Adipose tissue (tissue), 3 donors: Measurements from ENCODE around the gene NEU1. TPM values are rescaled to one million over a fixed set of nuclear protein-coding genes. Genes with fewer than 3 reads are reported as not detected.
"Not testable (repeated sequence)": the region's sequence is repeated elsewhere in the genome, so short reads cannot be mapped to it uniquely, and the experiment has no call there.

Source experiments
- H3K27ac ChIP-seq: one replicate; pipeline ENCODE4 v1.5.1; 2013; ENCODE audit warnings: low read depth, low read length
- WGBS, 3 donors: extraction: QIAGEN DNeasy Blood & Tissue Kit; methylation state at CpG; one replicate each; pipeline ENCODE4 v1.1.7; 2013; 5-methylcytosine and 5-hydroxymethylcytosine counted together
- polyA plus RNA-seq, 3 donors: library from polyadenylated mRNA; stranded (reverse); fragments of 200-250 nt; gene quantifications; one replicate each; pipeline ENCODE4 v1.2.3, GENCODE V29; 2013
- donor health status: healthy with polysubstance abuse.
- donor health status: Bipolar disorder and iron deficiency.
- donor health status: healthy.

Gene NEU1
- polyA plus RNA-seq, 3 donors, result 26.2 to 33.8 (median 31.5) TPM

DNA sequence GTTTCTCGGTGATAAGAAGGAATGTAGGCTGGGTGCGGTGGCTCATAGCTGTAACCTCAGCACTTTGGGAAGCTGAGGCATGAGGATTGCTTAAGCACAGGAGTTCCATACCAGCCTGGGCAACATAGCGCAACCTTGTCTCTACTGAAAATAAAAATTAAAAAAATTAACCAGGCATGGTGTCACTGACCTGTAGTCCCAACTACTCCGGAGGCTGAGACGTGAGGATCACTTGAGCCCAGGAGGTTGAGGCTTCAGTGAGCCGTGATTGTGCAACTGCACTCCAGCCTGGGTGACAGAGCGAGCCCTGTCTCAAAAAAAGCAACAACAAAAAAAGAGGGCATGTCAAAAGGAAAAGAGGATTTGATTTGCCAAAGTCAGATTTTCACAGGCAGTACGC, 3.9 kb downstream of the NEU1 start:
- WGBS, 3 donors, result 93 to 97% (median 94%) methylated on average over 8 of the region's 8 CpGs
- no peak overlapping the region for H3K27ac ChIP-seq

DNA sequence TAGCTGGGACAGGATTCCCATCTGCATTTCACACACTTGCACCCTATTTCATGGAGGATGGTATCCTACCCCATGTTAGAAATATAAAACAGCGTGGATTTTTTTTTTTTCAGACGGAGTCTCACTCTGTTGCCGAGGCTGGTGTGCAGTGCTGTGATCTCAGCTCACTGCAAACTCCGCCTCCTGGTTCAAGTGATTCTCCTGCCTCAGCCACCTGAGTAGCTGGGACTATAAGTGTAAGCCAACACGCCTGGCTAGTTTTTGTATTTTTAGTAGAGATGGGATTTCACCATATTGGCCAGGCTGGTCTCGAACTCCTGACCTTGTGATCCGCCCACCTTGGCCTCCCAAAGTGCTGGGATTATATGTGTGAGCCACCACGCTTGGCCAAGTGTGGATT, 4.8 kb downstream of the NEU1 start:
- 88 to 94% (median 92%) methylated on average over 8 of the region's 8 CpGs for WGBS, 3 donors
- H3K27ac ChIP-seq, result not testable (repeated sequence)

DNA sequence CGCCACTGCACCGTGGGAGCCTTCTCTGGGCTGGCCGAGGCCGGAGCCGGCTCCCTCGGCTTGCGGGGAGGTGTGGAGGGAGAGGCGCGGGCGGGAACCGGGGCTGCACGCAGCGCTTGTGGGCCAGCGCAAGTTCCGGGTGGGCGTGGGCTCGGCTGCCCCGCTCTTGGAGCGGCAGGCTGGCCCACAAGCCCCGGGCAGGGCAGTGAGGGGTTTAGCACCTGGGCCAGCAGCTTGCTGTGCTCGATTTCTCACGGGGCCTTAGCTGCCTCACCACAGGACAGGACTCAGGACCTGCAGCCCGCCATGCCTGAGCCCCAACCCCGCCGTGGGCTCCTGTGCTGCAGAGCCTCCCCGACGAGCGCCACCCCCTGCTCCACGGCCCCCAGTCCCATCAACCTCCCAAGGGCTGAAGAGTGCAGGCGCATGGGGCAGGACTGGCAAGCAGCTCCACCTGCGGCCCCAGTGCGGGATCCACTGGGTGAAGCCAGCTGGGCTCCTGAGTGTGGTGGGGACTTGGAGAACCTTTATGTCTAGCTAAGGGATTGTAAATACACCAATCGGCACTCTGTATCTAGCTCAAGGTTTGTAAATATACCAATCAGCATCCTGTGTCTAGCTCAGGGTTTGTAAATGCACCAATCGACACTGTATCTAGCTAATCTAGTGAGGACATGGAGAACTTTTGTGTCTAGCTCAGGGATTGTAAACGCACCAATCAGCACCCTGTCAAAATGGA, 10.5 kb downstream of the NEU1 start:
- 87 to 96% (median 88%) methylated on average over 33 to 35 of the region's 35 CpGs for WGBS, 3 donors
- not testable (repeated sequence) for H3K27ac ChIP-seq

DNA sequence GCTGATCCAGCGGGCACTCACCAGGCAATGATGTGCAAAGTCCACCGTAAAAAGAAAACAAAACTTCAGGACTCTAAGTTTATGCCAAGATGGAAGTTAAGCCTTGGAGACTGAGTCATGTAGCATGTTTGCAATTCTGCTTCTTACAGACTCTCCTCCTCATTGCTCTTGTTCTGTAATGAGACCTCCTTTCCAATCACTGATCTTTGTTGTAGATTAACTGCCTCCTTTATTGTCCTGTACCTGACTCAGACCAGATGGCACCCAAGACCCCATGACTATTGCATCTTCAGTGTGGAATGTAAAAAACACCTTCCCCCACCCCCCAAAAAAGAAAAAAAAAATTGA, 11.2 kb downstream of the NEU1 start:
- WGBS, 3 donors, result 26 to 91% (median 88%) methylated on average over 2 of the region's 2 CpGs
- no peak overlapping the region for H3K27ac ChIP-seq

DNA sequence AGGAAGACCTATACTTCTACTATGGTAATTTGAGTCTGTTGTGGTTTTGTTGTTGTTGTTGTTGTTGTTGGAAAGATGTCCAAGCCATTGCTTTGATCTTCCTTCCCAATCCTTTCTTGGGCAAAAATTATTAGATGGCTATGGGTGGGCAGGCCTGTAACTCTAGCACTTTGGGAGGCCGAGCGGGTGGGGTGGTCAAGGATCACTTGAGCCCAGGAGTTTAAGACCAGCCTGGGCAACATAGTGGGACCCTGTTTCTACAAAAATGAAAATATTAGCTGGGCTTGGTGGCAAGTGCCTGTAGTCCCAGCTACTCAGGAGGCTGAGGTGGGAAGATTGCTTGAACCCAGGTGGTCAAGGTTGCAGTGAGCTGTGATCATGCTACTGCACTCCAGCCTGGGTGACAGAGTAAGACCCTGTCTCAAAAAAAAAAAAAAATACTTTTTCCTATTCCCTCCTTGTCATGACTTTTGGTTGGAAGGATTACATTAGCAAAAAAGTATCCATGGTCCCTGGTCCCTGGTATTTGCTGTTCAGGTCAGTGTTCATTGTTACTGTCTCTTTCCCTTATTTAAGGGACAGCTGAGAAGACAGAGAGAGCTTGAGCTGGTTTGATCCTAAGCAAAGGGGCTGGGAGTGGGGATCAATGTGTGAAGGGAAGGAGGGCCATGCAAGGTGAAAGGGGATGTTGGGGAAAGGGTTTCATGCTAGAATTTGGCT, 11.7 kb downstream of the NEU1 start:
- no peak overlapping the region for H3K27ac ChIP-seq
- WGBS, 3 donors, result 97 to 100% (median 98%) methylated on average over 2 of the region's 2 CpGs

DNA sequence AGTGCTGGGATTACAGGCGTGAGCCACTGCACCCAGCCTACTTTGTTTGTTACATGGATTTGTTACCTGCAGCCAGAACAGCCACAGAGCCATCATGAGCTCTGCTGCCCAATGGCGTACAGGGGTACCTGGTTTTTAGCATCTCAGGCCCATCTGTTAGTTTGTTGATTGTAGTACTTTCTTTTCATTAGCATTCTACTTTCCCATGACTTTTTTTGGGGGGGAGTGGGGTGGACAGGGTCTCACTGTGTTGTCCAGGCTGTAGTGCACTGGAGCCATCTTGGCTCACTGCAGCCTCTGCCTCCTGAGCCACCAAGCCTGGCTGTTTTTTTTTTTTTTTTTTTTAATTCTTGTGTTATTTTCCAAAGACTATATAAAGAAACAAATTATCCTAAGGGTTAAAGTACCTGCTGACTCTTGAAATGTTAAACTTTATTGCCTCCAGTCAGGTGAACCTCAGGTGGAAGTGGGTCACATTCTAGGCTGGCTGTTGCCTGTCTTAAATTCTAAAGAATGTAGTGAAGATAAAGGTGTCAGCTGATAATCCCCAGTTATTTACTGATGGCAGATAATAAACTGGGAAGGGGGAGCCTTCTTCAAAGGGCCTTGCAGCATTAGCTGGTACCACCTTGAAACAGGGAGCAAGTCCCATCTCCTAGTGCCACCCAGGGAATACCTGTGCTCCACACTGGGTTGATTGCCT, 15.2 kb downstream of the NEU1 start:
- H3K27ac ChIP-seq, result no peak overlapping the region
- WGBS, 3 donors, result 86 to 95% (median 95%) methylated on average over 2 of the region's 2 CpGs

DNA sequence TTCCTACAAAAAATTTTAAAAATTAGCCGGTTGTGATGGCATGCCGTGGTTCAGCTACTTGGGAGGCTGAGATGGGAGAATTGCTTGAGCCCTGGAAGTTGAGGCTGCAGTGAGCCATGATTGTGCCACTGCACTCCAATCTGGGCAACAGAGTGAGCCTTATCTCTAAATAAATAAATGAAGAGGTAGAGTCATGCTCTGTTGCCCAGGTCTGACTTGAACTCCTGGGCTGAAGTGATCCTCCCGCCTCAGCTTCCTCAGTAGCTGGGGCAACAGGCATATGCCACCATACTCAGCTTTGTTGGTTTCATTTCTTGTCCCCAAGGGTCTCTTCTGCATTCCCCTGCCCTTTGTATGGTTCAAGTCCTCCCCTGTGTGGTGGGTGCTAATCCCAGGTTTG, 18.1 kb downstream of the NEU1 start:
- 87 to 98% (median 94%) methylated on average over 3 of the region's 3 CpGs for WGBS, 3 donors
- no peak overlapping the region for H3K27ac ChIP-seq

DNA sequence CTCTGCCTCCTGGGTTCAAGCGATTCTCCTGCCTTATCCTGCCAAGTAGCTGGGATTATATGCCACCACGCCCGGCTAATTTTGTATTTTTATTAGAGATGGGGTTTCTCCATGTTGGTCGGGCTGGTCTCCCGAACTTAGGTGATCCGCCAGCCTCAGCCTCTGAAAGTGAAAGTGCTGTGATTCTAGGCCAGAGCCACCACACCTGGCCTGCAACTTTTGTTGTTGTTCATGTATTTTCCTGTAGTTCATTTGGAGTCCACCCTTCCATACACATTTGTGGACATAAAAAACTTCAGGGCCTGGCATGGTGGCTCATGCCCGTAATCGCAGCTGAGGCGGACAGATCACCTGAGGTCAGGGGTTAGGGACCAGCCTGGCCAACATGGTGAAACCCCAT, 20.6 kb downstream of the NEU1 start:
- H3K27ac ChIP-seq, result no peak overlapping the region
- 89 to 93% (median 90%) methylated on average over 9 of the region's 9 CpGs for WGBS, 3 donors

DNA sequence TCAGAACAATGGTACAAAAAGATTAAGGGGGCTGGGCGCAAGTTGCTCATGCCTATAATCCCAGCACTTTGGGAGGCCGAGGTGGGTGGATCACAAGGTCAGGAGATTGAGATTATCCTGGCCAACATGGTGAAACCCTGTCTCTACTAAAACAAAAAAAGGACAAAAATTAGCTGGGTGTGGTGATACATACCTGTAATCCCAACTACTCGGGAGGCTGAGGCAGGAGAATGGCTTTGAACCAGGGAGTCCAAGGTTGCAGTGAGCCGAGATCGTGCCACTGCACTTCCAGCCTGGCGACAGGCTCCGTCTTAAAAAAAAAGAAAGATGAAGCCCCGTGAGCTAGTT, 22.9 kb downstream of the NEU1 start:
- WGBS, 3 donors, result 87 to 90% (median 89%) methylated on average over 8 of the region's 8 CpGs
- not testable (repeated sequence) for H3K27ac ChIP-seq

DNA sequence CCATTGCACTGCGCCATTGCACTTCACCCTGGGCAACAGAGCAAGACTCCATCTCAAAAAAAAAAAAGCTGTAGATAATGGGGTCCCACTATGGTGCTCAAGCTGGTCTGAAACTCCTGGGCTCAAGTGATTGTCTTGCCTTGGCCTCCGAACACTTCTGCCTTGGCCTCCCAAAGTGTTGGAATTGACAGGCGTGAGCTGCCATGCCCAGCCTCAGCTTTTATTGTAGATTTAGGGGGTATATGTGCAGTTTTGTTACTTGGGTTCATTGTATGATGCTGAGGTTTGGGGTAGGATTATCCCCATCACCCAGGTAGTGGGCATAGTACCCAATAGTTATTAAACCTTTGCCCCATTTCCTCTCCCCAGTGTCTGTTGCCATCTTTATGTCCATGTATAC, 23.7 kb downstream of the NEU1 start:
- WGBS, 3 donors, result 93 to 95% (median 94%) methylated on average over 3 of the region's 3 CpGs
- no peak overlapping the region for H3K27ac ChIP-seq

DNA sequence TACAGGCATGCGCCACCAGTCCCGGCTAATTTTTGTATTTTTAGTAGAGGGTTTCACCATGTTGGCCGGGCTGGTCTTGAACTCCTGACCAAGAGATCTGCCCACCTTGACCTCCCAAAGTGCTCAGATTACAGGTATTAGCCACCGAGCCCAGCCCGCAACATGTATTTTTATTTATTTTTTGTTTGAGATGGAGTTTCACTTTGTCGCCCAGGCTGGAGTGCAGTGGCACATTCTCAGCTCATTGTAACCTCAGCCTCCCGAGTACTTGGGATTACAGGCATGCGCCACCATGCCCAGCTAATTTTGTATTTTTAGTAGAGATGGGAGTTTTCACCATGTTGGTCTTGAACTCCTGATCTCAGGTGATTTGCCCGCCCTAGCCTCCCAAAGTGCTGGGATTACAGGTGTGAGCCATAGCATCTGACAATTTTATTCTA, 24.5 kb downstream of the NEU1 start:
- not testable (repeated sequence) for H3K27ac ChIP-seq
- 87 to 90% (median 87%) methylated on average over 9 of the region's 9 CpGs for WGBS, 3 donors

DNA sequence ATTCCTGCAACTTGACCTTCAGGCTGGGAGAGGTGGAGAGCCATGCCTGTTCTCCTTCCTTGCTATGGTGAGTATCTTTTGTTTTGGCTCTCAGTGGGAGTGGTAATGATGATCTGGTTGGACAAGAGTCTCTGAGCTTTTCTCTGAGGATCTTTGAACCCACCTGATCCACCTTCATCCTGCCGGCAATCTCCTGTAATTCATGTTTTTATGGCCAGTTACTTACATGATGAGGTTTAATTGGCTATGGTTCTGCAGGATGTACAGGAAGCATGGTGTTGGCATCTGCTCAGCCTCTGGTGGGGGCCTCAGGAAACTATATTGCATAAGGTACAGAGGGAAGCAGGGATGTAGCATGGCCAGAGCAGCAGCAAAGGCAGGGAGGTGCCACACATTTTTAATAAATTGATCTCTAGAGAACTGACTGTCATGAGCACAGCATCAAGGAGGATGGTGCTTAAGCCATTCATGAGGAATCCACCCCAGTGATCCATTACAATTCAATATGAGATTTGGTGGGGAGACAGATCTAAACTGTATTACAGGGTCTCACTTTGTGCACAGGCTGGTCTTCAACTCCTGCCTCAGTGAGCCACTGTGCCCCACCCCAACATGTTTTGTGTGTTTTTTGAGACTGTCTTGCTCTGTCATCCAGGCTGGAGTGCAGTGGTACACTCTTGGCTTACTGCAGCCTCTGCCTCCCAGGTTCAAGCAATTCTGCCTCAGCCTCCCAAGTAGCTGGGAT, 25.1 kb downstream of the NEU1 start:
- WGBS, 3 donors, result 9 to 33% (median 14%) methylated on average over 1 of the region's 1 CpG
- no peak overlapping the region for H3K27ac ChIP-seq

DNA sequence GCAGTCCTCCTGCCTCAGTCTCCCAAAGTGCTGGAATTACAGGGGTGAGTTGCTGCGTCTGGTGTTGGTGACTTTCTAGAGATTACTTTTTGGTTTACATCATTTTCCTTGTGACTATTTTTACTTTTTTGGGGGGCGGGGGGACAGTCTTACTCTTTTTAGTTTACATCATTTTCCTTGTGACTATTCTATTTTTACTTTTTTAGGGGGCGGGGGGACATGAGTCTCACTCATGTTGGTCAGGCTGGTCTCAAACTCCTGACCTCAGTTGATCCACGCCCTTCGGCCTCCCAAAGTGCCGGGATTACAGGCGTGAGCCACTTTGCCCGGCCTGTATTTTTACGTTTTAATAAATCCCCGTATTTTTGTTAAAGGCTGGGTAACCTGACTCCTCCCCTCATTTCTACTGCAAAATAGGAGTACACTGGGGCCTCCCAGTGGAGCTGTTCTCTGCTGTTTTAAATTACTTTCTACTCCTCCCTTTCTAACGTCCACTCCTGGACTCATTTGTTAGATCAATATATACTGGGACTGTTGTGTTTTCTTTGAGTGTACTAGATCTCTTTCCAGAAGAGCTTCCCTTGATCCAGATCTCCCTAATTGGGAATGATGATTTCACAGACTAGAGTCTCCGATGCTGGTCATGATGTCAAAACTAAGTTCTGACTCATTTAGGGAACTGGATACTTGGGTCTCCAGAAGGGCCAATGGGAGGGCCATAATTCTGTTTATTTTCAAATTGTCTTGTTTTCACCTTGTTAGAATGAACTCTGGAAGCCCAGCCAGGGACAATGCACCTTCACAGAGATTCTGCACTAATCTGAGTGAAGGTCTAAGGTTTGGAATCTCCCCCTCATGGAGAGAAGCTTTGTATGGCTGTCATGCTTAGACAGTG, 25.9 kb downstream of the NEU1 start:
- H3K27ac ChIP-seq, result no peak overlapping the region
- 20 to 23% (median 21%) methylated on average over 12 of the region's 12 CpGs for WGBS, 3 donors

DNA sequence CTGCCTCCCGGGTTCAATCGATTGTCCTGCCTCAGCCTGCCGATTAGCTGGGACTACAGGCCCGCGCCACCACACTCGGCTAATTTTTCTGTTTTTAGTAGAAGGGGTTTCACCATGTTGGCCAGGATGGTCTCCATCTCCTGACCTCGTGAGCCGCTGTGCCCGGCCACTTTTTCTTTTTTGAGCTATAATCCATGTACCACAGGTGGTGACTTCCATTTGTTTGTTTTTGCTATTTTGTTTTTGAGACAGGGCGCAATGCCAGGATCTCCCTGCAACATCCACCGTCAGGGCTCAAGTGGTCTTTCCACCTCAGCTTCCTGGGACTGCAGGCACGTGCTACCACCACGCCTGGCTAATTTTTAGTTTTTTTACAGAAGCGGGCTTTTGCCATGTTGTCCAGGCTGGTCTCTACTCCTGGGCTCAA, 26.6 kb downstream of the NEU1 start:
- WGBS, 3 donors, result 9 to 18% (median 13%) methylated on average over 14 of the region's 14 CpGs
- no peak overlapping the region for H3K27ac ChIP-seq

DNA sequence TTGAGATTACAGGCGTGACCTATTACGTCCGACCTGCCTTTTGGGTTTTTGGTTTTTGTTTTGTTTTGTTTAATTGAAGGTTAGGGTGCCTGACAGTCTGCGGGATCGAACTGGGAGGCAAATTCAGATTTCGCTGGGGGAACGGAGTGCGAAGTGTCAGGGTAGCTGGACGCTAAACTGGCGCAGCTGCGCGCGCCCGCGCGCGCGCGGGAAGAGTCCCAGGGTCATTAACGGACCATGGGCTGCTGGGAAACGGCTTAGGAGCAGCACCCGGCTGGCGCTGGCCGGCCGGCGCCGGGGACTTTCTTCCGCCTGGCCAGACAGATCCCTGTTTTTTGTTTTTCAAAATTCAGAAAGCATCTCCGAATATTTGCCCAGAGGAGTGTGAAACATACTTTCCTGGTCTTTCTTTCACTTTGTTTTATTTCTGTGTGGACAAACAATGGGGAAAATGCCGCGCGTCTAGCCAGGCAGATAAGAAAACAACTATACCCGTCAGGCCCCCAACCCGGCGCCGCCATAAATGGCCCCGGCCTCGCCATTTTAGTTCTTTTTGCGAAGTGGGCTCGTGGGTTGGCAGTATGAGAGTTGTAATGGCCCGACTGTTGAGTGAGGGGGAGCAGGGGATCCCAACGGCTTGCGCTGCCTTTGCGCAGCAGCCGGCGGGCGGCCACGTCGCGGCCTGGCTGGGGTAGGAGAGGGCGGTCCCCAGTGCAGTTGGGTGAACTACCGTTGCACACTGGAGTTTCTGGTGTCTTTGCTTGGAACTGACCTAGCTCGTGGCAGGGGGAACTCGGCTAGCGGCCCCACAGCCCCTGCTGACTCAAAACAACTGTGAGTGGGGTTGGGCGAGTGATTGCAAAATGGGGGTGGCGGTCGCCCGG, 28.0 kb downstream of the NEU1 start:
- 0 to 1% (median 0%) methylated on average over 58 to 59 of the region's 59 CpGs for WGBS, 3 donors
- H3K27ac ChIP-seq, result peak overlapping the region; percentile 63

DNA sequence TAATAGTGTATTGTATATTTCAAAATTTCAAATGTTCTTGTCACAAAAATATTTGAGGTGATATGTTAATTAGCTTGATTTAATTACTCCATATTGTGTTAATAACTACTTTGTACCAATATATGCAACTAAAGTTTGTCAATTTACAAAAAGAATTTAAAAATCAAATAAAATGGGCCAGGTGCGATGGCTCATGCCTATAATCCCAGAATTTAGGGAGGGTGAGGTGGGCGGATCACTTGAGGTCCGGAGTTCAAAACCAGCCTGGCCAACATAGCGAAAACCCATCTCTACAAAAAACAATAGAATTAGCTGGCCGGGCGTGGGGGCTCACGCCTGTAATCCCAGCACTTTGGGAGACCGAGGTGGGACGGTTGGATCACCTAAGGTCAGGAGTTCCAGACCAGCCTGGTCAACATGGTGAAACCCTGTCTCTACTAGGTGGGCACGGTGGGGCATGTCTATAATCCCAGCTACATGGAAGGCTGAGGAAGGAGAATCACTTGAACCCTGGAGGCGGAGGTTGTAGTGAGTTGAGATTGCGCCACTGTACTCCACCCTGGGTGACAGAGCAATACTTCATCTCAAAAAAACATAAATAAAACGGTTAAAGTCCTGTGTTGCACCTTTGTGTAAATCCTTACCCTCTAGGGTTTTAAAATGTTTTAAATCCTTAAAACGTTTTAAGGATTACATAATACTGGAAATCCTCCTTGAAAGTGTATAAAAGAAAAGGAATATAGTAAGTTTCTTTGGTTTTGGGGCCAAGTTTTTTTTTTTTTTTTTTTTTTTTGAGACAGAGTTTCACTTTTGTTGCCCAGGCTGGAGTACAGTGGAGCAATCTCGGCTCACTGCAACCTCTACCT, 31.0 kb downstream of the NEU1 start:
- H3K27ac ChIP-seq, result no peak overlapping the region
- WGBS, 3 donors, result 70 to 83% (median 76%) methylated on average over 15 of the region's 15 CpGs
